Ishikawa (cell line): Measurements from ENCODE around the gene TMEM117.

Experiments
- CEBPB ChIP-seq: IDR thresholded peaks from 2 replicates; pipeline ENCODE4 v1.6.1; 2012
- CREB1 ChIP-seq: IDR thresholded peaks from 2 replicates; pipeline ENCODE4 v1.6.1; 2012; ENCODE audit warnings: low read depth
- EGR1 ChIP-seq: IDR thresholded peaks from 2 replicates; pipeline ENCODE4 v1.6.1; 2012
- EP300 ChIP-seq: IDR thresholded peaks from 2 replicates; pipeline ENCODE4 v1.6.1; 2012; ENCODE audit warnings: borderline replicate concordance
- FOXM1 ChIP-seq: IDR thresholded peaks from 2 replicates; pipeline ENCODE4 v1.6.1; 2012; ENCODE audit warnings: low read depth, borderline replicate concordance
- MAX ChIP-seq: IDR thresholded peaks from 2 replicates; pipeline ENCODE4 v1.6.1; 2012
- NFIC ChIP-seq: IDR thresholded peaks from 2 replicates; pipeline ENCODE4 v1.6.1; 2012
- RAD21 ChIP-seq: IDR thresholded peaks from 2 replicates; pipeline ENCODE4 v1.6.1; 2012; ENCODE audit warnings: low read depth
- REST ChIP-seq: IDR thresholded peaks from 2 replicates; pipeline ENCODE4 v1.6.1; 2012; ENCODE audit warnings: low read depth, mild to moderate bottlenecking
- TAF1 ChIP-seq: IDR thresholded peaks from 2 replicates; pipeline ENCODE4 v1.6.1; 2012; ENCODE audit warnings: low read depth, mild to moderate bottlenecking
- TCF12 ChIP-seq: IDR thresholded peaks from 2 replicates; pipeline ENCODE4 v1.6.1; 2012; ENCODE audit warnings: low read depth
- USF1 ChIP-seq: IDR thresholded peaks from 2 replicates; pipeline ENCODE4 v1.6.1; 2012
- ZBTB7A ChIP-seq: IDR thresholded peaks from 2 replicates; pipeline ENCODE4 v1.6.1; 2012; ENCODE audit warnings: low read depth

- TF ChIP-seq TAF1 (no peak), USF1 (no peak), EP300 (no peak), REST (no peak), EGR1 (no peak), NFIC (no peak), FOXM1 (no peak), MAX (no peak), TCF12 (no peak), ZBTB7A (no peak), RAD21 (no peak), CREB1 (no peak), CEBPB (no peak)
Observed at GRCh38 chr12:44367136-44367535, 531.3 kb downstream of the TMEM117 start.
